Measurements from ENCODE around the gene CCDC57. TPM values are rescaled to one million over a fixed set of nuclear protein-coding genes. Genes with fewer than 3 reads are reported as not detected.

The CCDC57 gene
- total and polyA plus RNA-seq, 2 experiments from 2014 or later, result 15.7 to 29.8 TPM

DNA sequence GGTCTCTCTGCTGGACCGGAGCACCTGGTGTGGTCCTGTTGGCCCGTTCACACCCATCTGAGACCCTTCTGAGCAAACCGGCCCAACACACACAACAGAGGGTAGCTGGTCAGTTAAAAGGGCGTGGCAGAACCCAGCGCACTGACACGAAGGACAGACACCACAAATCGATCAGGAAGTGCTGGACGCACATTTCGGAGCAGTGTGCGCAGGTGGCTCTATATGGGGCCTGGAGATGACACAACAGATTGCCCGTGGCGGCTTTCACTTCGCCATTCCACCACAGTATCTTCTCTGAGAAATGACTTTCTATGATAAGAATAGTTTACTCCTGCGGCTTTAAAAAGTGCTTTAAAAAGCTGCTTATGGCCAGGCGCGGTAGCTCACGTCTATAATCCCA, 12.5 kb downstream of the CCDC57 start:
- Histone ChIP-seq H3K9me2 (replicated peaks; ENCODE audit: insufficient read depth) (no peaks in the 10 kb centered on the region), H3K79me2 (no peaks in the 10 kb centered on the region), H4K20me1 (ENCODE audit: insufficient read depth, poor library complexity, severe bottlenecking) (no peaks in the 10 kb centered on the region), H3K4me1 (ENCODE audit: insufficient read depth) (peaks cover 3% of the 10 kb centered on the region), H3K4me2 (no peak overlapping the region), H2AFZ (no peak overlapping the region), H3K27me3 (no peaks in the 10 kb centered on the region), H3K36me3 (replicated peaks; ENCODE audit: insufficient read depth, low read depth) (no peaks in the 10 kb centered on the region), H3K4me3 (no peak overlapping the region), H3K27ac (no peak overlapping the region), H3K9me3 (ENCODE audit: low read depth) (no peaks in the 10 kb centered on the region)
- 96% methylated on average over 17 of the region's 17 CpGs for WGBS (ENCODE audit: low lambda C conversion rate, missing lambda C conversion rate)
- no peak for TF ChIP-seq CTCF (IDR thresholded peaks at IDR 0.05; ENCODE audit: poor library complexity)
- TF ChIP-seq EZH2 (IDR thresholded peaks at IDR 0.05; ENCODE audit: borderline replicate concordance), result no peak
- TF ChIP-seq EZH2phosphoT487 (IDR thresholded peaks at IDR 0.05; ENCODE audit: low read depth, severe bottlenecking, unreplicated experiment), result no peak
- DNase-seq (ENCODE audit: low spot score), result no peak

GRCh38 chr17:82199496-82199895, 13.1 kb downstream of the CCDC57 start:
- TF ChIP-seq EZH2phosphoT487 (IDR thresholded peaks at IDR 0.05; ENCODE audit: low read depth, severe bottlenecking, unreplicated experiment), result no peak
- TF ChIP-seq CTCF (IDR thresholded peaks at IDR 0.05; ENCODE audit: poor library complexity), result no peak
- TF ChIP-seq EZH2 (IDR thresholded peaks at IDR 0.05; ENCODE audit: borderline replicate concordance), result no peak
- WGBS (ENCODE audit: low lambda C conversion rate, missing lambda C conversion rate), result 94% methylated on average over 12 of the region's 12 CpGs
- no peak overlapping the region for H3K27ac ChIP-seq
- no peaks in the 10 kb centered on the region for H3K9me3 ChIP-seq (ENCODE audit: low read depth)
- H4K20me1 ChIP-seq (ENCODE audit: insufficient read depth, poor library complexity, severe bottlenecking), result no peaks in the 10 kb centered on the region
- no peaks in the 10 kb centered on the region for H3K9me2 ChIP-seq (replicated peaks; ENCODE audit: insufficient read depth)
- no peaks in the 10 kb centered on the region for H3K27me3 ChIP-seq
- no peak overlapping the region for H2AFZ ChIP-seq
- no peaks in the 10 kb centered on the region for H3K79me2 ChIP-seq
- no peak overlapping the region for H3K4me2 ChIP-seq
- no peak overlapping the region for H3K4me3 ChIP-seq
- no peaks in the 10 kb centered on the region for H3K4me1 ChIP-seq (ENCODE audit: insufficient read depth)
- DNase-seq (ENCODE audit: low spot score), result no peak
- H3K36me3 ChIP-seq (replicated peaks; ENCODE audit: insufficient read depth, low read depth), result no peaks in the 10 kb centered on the region

GRCh38 chr17:82198092-82198491, 14.6 kb downstream of the CCDC57 start:
- H3K9me2 ChIP-seq (replicated peaks; ENCODE audit: insufficient read depth), result no peaks in the 10 kb centered on the region
- TF ChIP-seq EZH2phosphoT487 (IDR thresholded peaks at IDR 0.05; ENCODE audit: low read depth, severe bottlenecking, unreplicated experiment), result no peak
- no peak overlapping the region for H3K4me3 ChIP-seq
- no peak for DNase-seq (ENCODE audit: low spot score)
- H3K4me1 ChIP-seq (ENCODE audit: insufficient read depth), result no peaks in the 10 kb centered on the region
- H3K27ac ChIP-seq, result no peak overlapping the region
- no peaks in the 10 kb centered on the region for H3K27me3 ChIP-seq
- no peak overlapping the region for H3K4me2 ChIP-seq
- H4K20me1 ChIP-seq (ENCODE audit: insufficient read depth, poor library complexity, severe bottlenecking), result no peaks in the 10 kb centered on the region
- H3K79me2 ChIP-seq, result no peaks in the 10 kb centered on the region
- H3K36me3 ChIP-seq (replicated peaks; ENCODE audit: insufficient read depth, low read depth), result no peaks in the 10 kb centered on the region
- H3K9me3 ChIP-seq (ENCODE audit: low read depth), result no peaks in the 10 kb centered on the region
- no peak overlapping the region for H2AFZ ChIP-seq
- WGBS (ENCODE audit: low lambda C conversion rate, missing lambda C conversion rate), result 98% methylated on average over 4 of the region's 4 CpGs

GRCh38 chr17:82195675-82196672, 16.7 kb downstream of the CCDC57 start:
- Histone ChIP-seq H4K20me1 (ENCODE audit: insufficient read depth, poor library complexity, severe bottlenecking) (no peaks in the 10 kb centered on the region), H2AFZ (no peak overlapping the region), H3K27ac (no peak overlapping the region), H3K9me2 (replicated peaks; ENCODE audit: insufficient read depth) (no peaks in the 10 kb centered on the region), H3K4me2 (no peak overlapping the region), H3K27me3 (no peaks in the 10 kb centered on the region), H3K36me3 (replicated peaks; ENCODE audit: insufficient read depth, low read depth) (no peaks in the 10 kb centered on the region), H3K9me3 (ENCODE audit: low read depth) (no peaks in the 10 kb centered on the region), H3K79me2 (no peaks in the 10 kb centered on the region), H3K4me1 (ENCODE audit: insufficient read depth) (no peaks in the 10 kb centered on the region), H3K4me3 (no peak overlapping the region)
- no peak for DNase-seq (ENCODE audit: low spot score)
- WGBS (ENCODE audit: low lambda C conversion rate, missing lambda C conversion rate), result 94% methylated on average over 25 of the region's 25 CpGs
- TF ChIP-seq CTCF (IDR thresholded peaks at IDR 0.05; ENCODE audit: poor library complexity), result no peak
- TF ChIP-seq EZH2 (IDR thresholded peaks at IDR 0.05; ENCODE audit: borderline replicate concordance), result no peak
- TF ChIP-seq EZH2phosphoT487 (IDR thresholded peaks at IDR 0.05; ENCODE audit: low read depth, severe bottlenecking, unreplicated experiment), result no peak

Data from hepatocyte (in vitro differentiated cells).